ENCODE data around the gene SANBR. TPM values are rescaled to one million over a fixed set of nuclear protein-coding genes. Genes with fewer than 3 reads are reported as not detected.

Gene SANBR
- total RNA-seq, 1 donor from 2014 or later, result 2.2 TPM

- DNase-seq (ENCODE audit: low spot score), result no peak
- Mint-ChIP-seq H3K27ac (no peak overlapping the region), H3K4me3 (no peak overlapping the region), H3K4me1 (ENCODE audit: low read depth) (no peaks in the 10 kb centered on the region), H3K9me3 (no peaks in the 10 kb centered on the region), H3K27me3 (ENCODE audit: insufficient read depth) (no peaks in the 10 kb centered on the region), H3K36me3 (ENCODE audit: low read depth) (no peaks in the 10 kb centered on the region)
- intact Hi-C loops (cut with micrococcal nuclease), result no loop called here
Observed at GRCh38 chr2:61100801-61101200, 35.1 kb downstream of the SANBR start.

GRCh38 chr2:61109291-61109690 is 43.6 kb downstream of the SANBR start:
- Mint-ChIP-seq H3K9me3 (peaks cover 10% of the 10 kb centered on the region), H3K36me3 (ENCODE audit: low read depth) (peaks cover 1% of the 10 kb centered on the region), H3K4me3 (no peak overlapping the region), H3K4me1 (ENCODE audit: low read depth) (no peaks in the 10 kb centered on the region), H3K27me3 (ENCODE audit: insufficient read depth) (no peaks in the 10 kb centered on the region), H3K27ac (no peak overlapping the region)
- intact Hi-C loops (cut with micrococcal nuclease), result no loop called here
- no peak for DNase-seq (ENCODE audit: low spot score)

GRCh38 chr2:61111708-61112107 is 46.0 kb downstream of the SANBR start:
- Mint-ChIP-seq H3K27me3 (ENCODE audit: insufficient read depth) (no peaks in the 10 kb centered on the region), H3K9me3 (peaks cover 10% of the 10 kb centered on the region), H3K27ac (no peak overlapping the region), H3K4me1 (ENCODE audit: low read depth) (no peaks in the 10 kb centered on the region), H3K36me3 (ENCODE audit: low read depth) (peaks cover 1% of the 10 kb centered on the region), H3K4me3 (no peak overlapping the region)
- DNase-seq (ENCODE audit: low spot score), result no peak
- intact Hi-C loops (cut with micrococcal nuclease), result no loop called here

- intact Hi-C loops (cut with micrococcal nuclease), result no loop called here
- no peak overlapping the region for H3K27ac Mint-ChIP-seq
- H3K4me1 Mint-ChIP-seq (ENCODE audit: low read depth), result peaks cover 4% of the 10 kb centered on the region
- H3K4me3 Mint-ChIP-seq, result no peak overlapping the region
- no peak for DNase-seq (ENCODE audit: low spot score)
- no peaks in the 10 kb centered on the region for H3K27me3 Mint-ChIP-seq (ENCODE audit: insufficient read depth)
- H3K9me3 Mint-ChIP-seq, result peaks cover 10% of the 10 kb centered on the region
- H3K36me3 Mint-ChIP-seq (ENCODE audit: low read depth), result peaks cover 3% of the 10 kb centered on the region
Observed at GRCh38 chr2:61114147-61114546, 48.5 kb downstream of the SANBR start.

Other genes starting within 250 kb of the SANBR start
- gene REL, start 184.3 kb upstream of the SANBR start, total RNA-seq, result 93.6 and 97.2 TPM in 2 replicates
- gene PEX13, start 48.2 kb upstream of the SANBR start, total RNA-seq, result 15.9 and 20.0 TPM in 2 replicates
- gene PUS10, start 47.6 kb upstream of the SANBR start, total RNA-seq, result 5.9 and 7.6 TPM in 2 replicates
- gene C2orf74, start 96.3 kb downstream of the SANBR start, total RNA-seq, result 7.0 and 9.7 TPM in 2 replicates